Measurements from ENCODE around the gene ABTB2.
A peak's percentile ranks its signal among the peaks of the same experiment; 100 is the strongest.

The ABTB2 gene

GRCh38 chr11:34205326-34206035, 152.3 kb downstream of the ABTB2 start:
- DNase-seq = no peak

DNA sequence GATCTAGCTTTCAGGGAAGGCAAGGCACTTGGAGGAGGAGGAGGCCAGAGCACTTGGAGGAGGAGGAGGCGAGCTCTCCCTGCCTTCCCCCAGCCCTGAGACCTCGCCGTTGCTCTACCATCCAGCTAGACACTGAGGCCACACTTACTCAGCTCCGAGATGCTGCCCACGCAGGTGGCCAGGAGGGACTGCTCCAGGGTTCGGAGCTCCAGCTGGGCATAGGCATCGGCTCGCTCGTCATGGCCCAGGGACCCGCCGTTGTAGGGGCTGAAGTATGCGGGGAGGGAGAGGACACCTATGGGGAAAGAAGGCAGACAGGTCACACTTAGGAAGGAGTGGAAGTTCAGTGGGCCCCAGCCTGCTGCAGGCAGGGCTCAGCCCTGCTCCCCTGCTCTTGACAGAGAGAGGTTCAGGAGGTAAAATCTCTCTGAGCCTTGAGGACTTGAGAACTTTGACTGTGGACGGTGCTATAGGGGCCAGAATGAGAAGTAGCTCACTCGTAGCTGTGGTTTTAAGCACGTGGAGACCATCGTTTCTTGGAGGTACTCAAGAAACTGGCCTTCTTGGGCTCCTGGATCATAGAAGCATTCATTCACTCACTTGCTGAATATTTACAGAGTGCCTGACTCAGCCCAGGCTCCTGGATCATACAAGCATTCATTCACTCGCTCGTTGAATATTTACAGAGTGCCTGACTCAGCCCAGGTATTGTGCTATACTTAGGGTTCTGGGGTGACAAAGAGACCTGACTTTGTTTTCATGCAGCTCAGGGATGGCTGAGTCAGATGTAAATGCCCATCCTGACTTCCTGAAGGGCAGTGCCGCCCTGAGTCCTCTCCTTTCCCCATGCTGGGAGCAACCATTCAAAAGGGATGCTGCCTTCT, 153.2 kb downstream of the ABTB2 start:
- DNase-seq = no peak

DNA sequence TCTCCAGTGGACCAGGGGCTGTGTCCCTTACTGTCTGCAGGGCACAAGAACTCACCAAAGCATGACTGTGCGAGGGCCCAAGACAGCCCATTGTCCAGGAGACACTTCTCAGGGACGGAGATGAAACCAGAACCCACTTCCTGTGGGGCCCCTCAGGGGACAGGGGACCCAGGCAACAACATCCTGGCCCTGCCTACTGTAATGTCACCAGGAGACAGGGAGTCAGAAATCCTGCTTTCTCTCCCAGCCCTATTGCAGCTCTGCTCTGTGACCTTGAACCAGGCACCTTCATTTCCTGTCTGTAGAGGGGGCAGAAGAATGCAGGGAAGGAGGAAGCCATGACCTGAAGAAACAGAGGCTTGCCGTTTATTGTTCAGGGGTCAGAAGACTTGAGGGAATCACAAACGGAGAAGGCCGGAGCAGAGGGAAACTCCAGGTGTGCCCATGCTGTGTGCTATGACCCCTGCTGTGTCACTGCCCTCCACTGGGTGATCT, 154.4 kb downstream of the ABTB2 start:
- DNase-seq = no peak

DNA sequence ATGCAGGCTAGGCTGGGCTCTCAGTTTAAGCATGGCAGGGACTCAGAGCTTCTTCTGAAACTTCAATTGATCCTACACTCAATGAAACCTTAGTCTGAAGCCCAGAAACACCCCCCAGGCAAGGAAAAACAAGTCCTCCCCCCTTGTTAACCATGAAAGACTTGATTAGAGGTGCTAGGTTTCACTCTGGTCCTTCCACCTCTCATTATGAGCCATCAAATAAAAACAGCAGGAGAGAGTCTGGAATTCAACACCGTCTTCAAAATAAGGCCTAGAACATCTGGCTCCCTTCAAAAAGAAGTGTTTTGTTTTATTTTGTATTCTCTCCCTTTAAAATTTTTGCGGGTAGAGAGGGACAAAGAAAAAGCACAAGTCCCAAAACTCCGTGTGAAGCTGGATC, 156.7 kb downstream of the ABTB2 start:
- no peak for DNase-seq

- DNase-seq = no peak
Observed at GRCh38 chr11:34199525-34199924, 158.3 kb downstream of the ABTB2 start.

- no peak for DNase-seq
Observed at GRCh38 chr11:34198523-34198922, 159.3 kb downstream of the ABTB2 start.

DNA sequence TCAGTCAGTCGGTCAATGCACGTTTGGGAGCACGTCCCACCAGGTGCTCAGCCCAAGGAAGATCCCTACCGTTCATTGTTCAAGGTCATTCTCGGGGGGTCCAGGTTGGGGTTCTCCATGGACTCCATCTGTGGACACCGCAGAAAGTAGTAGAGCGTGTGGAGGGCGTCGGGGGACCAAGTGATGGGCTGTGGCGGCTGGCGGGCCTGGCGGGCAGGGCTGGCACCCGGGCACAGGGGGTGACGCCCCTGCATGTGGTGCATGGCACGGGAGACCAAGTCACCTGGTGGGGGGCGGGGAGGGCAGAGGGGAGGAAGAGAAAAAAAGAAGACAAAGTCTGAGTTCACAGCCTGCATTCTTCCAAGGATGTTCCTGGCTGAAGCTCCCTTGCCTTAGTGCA, 160.6 kb downstream of the ABTB2 start:
- no peak for DNase-seq

DNA sequence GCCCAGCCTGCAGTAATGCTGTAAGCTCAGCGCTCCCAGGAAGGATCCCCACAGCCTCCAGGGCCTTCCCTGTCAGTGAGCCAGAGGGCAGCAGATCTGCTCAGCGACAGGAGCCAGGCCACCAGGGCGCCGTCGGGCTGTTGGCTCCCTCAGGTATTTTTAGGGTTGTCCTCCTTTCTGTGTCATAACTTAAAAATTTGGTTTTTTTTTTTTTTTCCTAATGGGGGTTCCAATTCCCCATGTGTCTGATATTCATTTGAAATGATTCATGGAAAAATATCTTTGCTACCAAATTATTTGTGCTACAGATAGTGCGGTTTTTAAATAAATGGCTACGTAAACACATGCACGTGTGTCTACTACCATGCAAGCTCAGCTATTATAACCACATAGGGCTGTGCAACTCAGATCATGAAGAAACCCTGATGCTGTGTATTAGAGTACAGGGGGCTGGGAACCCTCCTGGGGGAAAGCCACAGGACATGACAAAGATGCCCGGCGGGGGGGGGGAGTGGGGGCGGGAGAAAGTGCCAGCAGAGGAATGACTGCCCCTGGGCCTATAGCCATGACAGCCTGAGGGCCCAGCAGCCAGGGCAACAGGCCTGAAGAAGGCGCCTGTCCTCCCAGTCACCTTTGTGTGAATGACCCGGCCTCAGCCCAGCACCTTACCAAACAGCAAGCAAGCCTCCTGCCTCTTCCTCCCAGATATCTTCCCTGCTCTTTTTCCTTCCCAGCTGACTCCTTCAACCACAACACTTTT, 163.1 kb downstream of the ABTB2 start:
- DNase-seq = no peak

DNA sequence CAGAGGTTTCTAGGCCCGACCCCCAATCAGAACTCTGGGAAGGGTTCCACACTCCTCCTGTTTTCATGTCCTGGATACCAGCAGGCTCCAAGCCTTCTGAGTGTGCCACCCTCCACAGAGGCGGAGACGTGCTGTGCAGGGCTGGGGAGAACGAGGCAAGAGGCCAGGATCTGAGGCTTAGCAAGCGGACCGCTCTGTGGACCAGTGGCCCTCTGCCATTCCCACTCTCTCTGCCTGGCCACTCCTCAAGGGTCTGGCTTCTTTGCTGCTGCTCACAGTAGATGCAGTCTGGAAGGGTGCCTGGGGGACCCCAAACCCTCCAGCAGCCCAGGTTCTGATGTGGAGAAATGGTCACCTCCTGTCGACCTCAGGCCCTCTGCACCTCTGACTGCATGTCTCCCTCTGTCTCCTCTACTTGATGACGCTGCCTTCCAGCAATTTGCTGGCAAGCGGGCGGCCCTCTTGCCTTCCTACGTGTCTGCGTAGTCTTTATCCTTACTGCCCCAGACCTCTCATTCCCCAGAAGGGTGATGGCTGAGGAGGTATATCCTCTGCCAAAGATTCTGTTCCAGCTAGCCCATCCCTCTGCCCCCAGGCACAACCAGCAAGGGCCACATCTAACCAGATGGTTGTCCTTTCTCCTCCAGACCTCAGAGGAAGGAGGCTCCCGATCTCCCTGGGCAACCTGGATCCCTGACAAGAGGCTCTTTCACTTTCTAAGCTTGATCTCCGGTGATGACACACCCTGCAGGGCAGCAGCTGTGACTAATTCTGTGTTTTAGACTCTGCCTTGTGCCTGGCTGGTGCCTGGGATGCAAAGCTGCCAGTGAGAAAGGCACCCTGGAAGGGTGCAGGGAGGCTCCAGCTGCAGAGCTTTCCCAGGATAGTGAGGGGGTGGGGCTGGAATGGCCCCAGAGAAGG, 165.1 kb downstream of the ABTB2 start:
- DNase-seq = peak; percentile 98

DNA sequence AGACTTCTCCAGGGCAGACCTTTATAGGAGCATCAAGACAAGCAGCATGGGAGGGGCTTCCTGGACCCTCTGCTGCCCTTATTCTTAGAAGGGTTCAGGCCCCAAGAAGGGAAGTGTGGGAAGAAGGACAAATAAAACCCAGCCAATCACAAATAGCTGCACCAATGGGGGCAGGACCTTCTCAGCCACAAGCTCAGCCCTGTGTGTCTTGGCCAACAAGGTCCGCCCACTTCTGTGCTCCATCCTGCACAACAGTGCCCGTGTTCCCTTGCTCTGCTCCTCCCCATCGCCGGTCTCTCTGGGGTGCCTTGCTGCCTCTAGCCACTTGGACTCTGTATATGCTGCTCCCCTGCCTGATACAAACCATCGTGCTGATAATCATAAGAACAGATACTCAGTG, 166.2 kb downstream of the ABTB2 start:
- no peak for DNase-seq

DNA sequence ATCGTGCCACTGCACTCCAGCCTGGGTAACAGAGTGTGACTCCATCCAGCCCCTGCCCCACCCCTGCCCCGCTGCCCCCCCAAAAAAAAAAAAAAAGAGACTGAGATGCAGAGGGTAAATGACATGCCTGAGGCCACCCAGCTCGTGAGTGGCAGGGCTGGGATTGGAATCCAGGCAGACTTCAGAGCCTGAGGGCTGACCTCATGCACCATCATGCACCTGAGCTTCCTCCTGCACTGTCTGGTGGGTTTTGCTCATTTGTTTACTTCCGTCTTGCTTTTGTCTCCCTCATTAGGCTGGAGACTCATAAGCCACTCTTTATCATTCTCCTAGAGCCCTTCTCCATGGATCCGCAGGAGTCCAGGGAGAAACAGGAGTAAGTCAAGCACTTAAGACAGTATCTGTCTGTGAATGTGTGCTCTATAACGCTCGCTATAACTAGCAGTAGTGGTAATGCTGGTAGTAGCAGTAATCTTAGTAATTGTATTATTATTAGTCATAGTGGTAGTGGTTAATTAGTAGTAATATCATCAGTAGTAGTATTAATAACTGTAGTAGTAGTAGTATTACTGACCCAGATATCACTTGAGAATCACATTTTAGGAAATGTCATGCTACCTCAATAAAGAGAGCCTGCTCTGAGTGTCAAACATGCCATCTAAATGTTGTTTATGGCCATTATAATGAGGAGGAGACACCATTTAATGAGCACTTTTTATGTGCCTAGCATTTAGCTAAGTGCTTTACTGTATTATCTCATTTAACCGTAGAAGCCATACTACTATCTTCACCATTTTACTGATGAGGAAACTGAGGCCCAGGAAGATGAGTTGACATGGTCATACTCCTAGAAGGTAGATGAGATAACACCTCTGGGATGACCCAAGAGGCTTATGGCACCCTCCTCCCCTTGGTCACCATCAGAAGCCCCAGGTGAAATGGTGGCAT, 167.3 kb downstream of the ABTB2 start:
- no peak for DNase-seq

GRCh38 chr11:34189191-34189590, 168.6 kb downstream of the ABTB2 start:
- no peak for DNase-seq

- DNase-seq = no peak
Observed at GRCh38 chr11:34188181-34188580, 169.6 kb downstream of the ABTB2 start.

DNA sequence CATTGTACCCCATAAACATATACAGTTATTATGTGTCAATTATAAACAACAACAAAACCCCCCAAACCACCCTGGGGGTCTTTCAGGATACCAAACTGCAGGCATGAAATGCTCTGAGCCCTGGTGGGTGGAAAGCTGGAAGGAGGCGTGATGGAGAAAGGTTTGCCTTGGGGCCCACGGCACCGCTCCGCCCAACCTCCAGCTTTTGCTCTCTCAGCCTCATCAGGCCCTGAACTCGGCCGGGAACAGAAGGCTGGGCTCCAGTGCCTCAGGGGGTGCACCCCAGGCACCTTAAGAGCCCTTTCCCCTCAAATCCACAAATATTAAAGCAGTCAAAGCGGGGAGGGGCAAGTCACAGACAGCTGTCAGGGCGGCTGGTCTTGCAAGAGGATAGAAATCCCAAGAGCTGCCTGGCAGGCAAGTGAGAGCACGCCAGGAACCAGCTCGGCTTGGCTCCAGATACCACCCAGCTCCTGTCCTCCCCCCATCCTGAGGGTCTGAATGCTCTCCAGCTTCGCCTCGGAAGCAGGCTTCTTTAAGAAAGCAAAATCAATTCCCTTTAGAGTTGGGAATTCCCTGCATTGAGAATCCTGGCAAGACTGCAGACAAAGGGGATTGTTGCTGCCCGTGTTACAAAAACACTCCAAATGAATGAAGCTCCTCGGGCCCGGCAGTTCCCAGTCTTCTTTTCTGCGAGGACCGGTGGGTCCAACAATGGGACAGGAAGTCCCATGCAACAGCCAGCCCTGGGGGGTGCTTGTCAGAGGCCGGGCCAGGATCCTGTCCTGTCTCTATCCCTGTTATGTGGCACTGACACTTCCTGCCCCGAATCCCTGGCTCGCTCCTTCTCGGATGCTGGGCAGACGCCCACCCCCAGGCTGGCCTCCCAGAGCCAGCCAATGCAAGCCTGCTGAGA, 171.6 kb downstream of the ABTB2 start:
- DNase-seq = peak; percentile 77

- no peak for DNase-seq
Observed at GRCh38 chr11:34184505-34185015, 173.2 kb downstream of the ABTB2 start.

- DNase-seq = no peak
Observed at GRCh38 chr11:34183848-34184391, 173.9 kb downstream of the ABTB2 start.

GRCh38 chr11:34182921-34183685, 174.7 kb downstream of the ABTB2 start:
- no peak for DNase-seq

GRCh38 chr11:34182425-34182824, 175.4 kb downstream of the ABTB2 start:
- DNase-seq = no peak

All from NCI-H446 treated with DMSO at 0.1 percent for 48 hours (cell line).